Stimulated activated naive CD4-positive, alpha-beta T cell treated with Interleukin-2 at 50 U/mL for 16 hours (primary cell): Measurements from ENCODE around the gene NBPF19.
"Not testable (repeated sequence)": the region's sequence is repeated elsewhere in the genome, so short reads cannot be mapped to it uniquely, and the experiment has no call there.

Experiments
- DNase-seq: peaks from one replicate; lab custom pipeline; 2025; lab: John Stamatoyannopoulos, UW

Gene NBPF19

DNA sequence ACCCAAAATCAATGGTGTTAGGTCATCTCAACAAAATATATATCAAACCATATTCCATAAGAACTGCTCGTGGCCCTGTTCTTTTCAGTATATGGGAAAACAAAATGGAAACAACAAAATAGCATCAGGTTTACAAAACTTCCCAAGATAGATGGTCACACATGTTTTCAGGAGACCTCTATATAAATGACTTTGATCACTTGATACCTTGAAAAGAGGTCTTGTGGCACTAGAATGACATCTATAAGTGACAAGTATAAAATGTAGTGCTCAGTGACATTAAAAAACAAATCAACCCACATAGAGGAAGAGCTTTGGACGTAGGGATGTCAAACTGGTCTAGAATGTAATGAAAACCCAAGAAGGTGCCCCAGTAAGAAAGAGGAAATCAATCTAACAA lies at the start of gene NBPF19:
TSS of gene NBPF19 (plus strand) at position 301 of the 400 bp plus-strand sequence. CDS start 888 bp downstream, outside the sequence.
- DNase-seq: not testable (repeated sequence)

GRCh38 chr1:149428317-149428716 lies 46.5 kb upstream of the NBPF19 start:
- not testable (repeated sequence) for DNase-seq

DNA sequence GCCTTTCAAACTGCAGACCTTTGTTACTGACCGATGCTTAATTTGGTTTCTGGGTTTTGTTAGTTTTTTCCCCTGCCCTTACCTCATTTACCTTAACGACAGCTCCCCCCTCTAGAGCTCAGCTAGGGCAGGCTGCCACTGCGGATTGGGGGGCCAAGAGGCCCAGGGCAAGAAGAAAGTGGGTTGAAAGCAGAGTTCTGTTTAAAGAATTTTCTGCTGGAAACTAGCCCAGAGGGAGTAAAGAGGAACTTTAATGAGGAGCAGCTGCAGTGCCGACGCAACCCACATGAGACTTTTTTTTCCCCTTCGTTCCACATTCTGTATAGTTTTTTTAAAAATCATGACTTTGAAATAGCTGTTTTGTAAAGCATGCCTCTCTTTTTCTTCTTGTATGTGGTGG lies 29.4 kb upstream of the NBPF19 start:
- DNase-seq: not testable (repeated sequence)

DNA sequence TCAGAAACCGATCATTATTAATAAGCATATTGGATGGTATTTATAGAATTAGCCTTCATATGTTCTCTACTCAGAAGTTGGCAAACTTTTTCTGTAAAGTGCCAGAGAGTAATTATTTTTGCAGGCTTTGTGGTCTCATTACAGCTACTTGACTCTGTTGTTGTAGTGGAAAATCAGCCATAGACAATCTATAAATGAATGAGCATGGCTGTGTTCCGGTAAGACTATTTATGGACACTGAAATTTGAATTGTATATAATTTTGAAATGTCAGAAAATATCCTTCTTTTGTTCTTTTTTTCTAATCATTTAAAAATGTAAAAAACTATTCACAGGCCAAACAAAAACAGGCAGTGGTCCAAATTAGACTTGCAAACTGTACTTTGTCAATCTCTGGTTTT lies 22.6 kb upstream of the NBPF19 start:
- DNase-seq: not testable (repeated sequence)

- not testable (repeated sequence) for DNase-seq
Measured at GRCh38 chr1:149452652-149453051, 22.2 kb upstream of the NBPF19 start.

DNA sequence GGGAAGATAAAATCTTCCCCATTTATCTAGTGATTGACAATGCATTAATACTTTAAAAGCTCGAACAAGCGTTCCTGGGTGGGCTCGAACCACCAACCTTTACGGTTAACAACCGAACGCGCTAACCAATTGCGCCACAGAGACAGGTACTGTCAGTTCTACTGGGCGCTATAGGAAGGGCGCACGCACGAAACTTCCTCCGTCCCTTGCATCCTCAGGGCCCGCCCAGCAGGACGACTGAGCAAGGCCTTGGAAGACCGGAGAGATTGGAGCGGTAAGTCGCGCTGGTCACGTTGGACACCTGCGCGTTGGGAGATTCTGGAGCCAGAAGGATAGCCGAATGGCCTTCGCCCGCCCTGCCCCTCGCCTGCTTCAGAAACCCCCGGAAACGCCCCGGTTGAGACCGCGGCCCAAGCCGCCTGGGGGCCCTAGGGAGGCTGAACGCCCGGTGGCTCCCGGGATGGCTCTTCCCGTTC lies 83.5 kb downstream of the NBPF19 start:
- DNase-seq: not testable (repeated sequence)

DNA sequence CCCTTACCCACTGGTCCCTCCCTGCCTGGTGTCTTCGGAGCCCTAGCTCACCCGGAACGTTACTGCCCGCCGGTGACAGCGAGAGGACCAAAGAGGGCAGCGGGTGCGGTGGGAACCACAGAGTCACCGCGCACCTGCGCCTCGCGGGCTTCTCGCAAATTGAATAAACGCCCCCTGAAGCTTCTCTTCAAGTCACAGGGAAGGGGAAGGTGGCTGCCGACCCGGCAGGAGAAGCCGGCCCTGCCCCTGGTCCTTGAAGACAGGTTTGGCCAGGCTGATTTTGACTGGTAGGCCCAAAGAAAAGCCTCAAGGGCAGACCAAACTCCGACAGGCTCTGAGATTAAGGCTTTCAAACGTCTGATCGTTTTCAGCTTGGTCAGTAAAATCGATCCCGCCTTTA lies 87.0 kb downstream of the NBPF19 start:
- not testable (repeated sequence) for DNase-seq

DNA sequence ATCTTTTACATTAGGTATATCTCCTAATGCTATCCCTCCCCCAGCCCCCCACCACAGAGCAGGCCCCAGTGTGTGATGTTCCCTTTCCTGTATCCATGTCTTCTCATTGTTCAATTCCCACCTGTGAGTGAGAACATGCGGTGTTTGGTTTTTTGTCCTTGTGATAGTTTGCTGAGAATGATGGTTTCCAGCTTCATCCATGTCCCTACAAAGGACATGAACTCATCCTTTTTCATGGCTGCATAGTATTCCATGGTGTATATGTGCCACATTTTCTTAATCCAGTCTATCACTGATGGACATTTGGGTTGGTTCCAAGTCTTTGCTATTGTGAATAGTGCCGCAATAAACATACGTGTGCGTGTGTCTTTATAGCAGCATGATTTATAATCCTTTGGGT lies 90.6 kb downstream of the NBPF19 start:
- not testable (repeated sequence) for DNase-seq

DNA sequence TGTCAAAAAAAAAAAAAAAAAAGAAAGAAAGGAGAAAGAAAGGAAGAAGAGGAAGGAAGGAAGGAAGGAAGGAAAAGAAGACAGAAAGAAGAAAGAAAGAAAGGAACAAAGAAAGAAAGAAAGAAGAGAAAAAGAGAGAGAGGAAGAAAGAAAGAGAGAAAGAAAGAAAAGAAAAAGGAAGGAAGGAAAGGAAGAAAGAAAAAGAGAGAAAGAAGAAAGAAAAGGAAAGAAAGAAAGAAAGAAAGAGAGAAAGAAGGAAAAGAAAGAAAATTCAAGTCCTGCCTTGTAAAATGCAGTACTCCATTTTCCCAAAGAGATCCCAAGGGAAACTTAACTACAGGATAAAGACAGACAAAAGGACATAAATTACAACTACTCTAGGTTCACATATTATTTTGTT lies 97.9 kb downstream of the NBPF19 start:
- not testable (repeated sequence) for DNase-seq

DNA sequence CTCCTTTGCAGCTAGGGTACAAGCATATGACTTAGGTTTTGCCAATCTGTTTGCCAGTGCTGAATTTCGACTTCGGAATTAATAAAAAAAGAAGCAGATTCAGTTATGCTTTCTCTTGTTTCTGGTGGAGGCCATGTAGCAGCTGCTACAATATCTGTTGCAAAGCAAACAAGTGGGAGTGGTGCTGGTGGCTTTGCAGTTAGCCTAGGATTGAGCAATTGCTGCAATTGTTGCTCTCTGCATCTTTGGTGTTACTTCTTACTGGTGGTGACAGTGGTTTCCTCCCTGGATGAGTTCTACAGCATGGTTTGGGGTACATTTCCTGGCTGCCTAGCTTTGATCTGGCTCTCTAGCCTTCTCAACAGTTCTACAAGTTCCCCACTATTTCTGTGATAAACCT lies 110.7 kb downstream of the NBPF19 start:
- DNase-seq: peak; percentile 2
